ENCODE measurements around the gene THAP11. TPM values are rescaled to one million over a fixed set of nuclear protein-coding genes. Genes with fewer than 3 reads are reported as not detected.

The THAP11 gene
- total RNA-seq, 1 experiment from 2014 or later: 46.5 TPM

DNA sequence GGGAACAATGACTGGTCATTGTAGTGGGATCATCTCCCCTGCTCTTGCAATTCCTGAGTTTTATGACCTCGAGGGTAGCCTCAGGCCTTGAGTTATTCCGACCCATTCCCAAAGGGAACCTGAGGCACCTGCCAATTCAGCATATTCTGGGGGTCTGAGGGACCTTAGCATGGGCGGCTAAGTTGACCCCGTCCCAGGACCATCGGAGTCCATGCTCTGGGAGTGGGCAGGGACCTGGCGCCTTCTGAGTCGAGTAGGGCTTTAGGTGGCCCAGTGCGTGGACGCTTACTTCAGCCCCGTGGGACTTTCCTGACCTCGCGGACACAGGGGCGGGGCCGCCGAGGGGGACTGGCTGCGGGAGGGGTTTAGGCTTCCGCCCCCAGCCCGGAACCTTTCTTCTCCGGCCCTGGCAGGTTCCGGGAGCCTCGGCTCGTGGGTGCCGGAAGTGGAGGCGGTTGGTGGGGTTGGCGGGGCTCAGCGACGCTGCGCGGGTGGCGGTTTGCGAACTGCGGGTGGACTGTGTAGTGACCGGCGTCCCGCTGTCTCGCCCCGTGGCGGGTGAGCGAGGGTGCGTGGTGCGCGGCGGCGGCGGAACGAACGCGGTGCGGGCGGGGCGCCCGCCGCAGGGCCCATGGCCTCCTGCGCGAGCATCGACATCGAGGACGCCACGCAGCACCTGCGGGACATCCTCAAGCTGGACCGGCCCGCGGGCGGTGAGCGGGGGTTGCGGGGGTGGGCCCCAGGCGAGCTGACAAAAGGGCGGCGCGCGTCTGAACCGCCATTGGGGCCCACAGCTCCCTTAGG, 30.7 kb downstream of the THAP11 start, which contains the start of gene EDC4 (continued):
- TF ChIP-seq, protein P1, sequence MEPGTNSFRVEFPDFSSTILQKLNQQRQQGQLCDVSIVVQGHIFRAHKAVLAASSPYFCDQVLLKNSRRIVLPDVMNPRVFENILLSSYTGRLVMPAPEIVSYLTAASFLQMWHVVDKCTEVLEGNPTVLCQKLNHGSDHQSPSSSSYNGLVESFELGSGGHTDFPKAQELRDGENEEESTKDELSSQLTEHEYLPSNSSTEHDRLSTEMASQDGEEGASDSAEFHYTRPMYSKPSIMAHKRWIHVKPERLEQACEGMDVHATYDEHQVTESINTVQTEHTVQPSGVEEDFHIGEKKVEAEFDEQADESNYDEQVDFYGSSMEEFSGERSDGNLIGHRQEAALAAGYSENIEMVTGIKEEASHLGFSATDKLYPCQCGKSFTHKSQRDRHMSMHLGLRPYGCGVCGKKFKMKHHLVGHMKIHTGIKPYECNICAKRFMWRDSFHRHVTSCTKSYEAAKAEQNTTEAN (CRISPR knock-in tag; IDR thresholded peaks at IDR 0.05): peak; percentile 85; the same call in 1 of the 2 replicates
- TF ChIP-seq NR3C1 (CRISPR knock-in tag; conservative IDR thresholded peaks at IDR 0.05; ENCODE audit: low read depth): no peak
- TF ChIP-seq, protein P2, sequence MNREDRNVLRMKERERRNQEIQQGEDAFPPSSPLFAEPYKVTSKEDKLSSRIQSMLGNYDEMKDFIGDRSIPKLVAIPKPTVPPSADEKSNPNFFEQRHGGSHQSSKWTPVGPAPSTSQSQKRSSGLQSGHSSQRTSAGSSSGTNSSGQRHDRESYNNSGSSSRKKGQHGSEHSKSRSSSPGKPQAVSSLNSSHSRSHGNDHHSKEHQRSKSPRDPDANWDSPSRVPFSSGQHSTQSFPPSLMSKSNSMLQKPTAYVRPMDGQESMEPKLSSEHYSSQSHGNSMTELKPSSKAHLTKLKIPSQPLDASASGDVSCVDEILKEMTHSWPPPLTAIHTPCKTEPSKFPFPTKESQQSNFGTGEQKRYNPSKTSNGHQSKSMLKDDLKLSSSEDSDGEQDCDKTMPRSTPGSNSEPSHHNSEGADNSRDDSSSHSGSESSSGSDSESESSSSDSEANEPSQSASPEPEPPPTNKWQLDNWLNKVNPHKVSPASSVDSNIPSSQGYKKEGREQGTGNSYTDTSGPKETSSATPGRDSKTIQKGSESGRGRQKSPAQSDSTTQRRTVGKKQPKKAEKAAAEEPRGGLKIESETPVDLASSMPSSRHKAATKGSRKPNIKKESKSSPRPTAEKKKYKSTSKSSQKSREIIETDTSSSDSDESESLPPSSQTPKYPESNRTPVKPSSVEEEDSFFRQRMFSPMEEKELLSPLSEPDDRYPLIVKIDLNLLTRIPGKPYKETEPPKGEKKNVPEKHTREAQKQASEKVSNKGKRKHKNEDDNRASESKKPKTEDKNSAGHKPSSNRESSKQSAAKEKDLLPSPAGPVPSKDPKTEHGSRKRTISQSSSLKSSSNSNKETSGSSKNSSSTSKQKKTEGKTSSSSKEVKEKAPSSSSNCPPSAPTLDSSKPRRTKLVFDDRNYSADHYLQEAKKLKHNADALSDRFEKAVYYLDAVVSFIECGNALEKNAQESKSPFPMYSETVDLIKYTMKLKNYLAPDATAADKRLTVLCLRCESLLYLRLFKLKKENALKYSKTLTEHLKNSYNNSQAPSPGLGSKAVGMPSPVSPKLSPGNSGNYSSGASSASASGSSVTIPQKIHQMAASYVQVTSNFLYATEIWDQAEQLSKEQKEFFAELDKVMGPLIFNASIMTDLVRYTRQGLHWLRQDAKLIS (CRISPR knock-in tag; IDR thresholded peaks at IDR 0.05; ENCODE audit: borderline replicate concordance): no peak
- TF ChIP-seq, protein P3, sequence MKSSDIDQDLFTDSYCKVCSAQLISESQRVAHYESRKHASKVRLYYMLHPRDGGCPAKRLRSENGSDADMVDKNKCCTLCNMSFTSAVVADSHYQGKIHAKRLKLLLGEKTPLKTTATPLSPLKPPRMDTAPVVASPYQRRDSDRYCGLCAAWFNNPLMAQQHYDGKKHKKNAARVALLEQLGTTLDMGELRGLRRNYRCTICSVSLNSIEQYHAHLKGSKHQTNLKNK (CRISPR knock-in tag; IDR thresholded peaks at IDR 0.05): peak; percentile 62; the same call in 1 of the 2 replicates
- TF ChIP-seq, protein P4, sequence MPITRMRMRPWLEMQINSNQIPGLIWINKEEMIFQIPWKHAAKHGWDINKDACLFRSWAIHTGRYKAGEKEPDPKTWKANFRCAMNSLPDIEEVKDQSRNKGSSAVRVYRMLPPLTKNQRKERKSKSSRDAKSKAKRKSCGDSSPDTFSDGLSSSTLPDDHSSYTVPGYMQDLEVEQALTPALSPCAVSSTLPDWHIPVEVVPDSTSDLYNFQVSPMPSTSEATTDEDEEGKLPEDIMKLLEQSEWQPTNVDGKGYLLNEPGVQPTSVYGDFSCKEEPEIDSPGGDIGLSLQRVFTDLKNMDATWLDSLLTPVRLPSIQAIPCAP (CRISPR knock-in tag; IDR thresholded peaks at IDR 0.05): peak; percentile 65; the same call in 1 of the 2 replicates
- TF ChIP-seq, protein P5, sequence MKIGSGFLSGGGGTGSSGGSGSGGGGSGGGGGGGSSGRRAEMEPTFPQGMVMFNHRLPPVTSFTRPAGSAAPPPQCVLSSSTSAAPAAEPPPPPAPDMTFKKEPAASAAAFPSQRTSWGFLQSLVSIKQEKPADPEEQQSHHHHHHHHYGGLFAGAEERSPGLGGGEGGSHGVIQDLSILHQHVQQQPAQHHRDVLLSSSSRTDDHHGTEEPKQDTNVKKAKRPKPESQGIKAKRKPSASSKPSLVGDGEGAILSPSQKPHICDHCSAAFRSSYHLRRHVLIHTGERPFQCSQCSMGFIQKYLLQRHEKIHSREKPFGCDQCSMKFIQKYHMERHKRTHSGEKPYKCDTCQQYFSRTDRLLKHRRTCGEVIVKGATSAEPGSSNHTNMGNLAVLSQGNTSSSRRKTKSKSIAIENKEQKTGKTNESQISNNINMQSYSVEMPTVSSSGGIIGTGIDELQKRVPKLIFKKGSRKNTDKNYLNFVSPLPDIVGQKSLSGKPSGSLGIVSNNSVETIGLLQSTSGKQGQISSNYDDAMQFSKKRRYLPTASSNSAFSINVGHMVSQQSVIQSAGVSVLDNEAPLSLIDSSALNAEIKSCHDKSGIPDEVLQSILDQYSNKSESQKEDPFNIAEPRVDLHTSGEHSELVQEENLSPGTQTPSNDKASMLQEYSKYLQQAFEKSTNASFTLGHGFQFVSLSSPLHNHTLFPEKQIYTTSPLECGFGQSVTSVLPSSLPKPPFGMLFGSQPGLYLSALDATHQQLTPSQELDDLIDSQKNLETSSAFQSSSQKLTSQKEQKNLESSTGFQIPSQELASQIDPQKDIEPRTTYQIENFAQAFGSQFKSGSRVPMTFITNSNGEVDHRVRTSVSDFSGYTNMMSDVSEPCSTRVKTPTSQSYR (CRISPR knock-in tag; IDR thresholded peaks at IDR 0.05): 0 out of 2 replicates have a peak, but pooled peaks have one; percentile 38
- 0 out of 2 replicates have a peak, but pooled peaks have one; percentile 92 for TF ChIP-seq EMX1 (CRISPR knock-in tag; IDR thresholded peaks at IDR 0.05)
- TF ChIP-seq, protein P6, sequence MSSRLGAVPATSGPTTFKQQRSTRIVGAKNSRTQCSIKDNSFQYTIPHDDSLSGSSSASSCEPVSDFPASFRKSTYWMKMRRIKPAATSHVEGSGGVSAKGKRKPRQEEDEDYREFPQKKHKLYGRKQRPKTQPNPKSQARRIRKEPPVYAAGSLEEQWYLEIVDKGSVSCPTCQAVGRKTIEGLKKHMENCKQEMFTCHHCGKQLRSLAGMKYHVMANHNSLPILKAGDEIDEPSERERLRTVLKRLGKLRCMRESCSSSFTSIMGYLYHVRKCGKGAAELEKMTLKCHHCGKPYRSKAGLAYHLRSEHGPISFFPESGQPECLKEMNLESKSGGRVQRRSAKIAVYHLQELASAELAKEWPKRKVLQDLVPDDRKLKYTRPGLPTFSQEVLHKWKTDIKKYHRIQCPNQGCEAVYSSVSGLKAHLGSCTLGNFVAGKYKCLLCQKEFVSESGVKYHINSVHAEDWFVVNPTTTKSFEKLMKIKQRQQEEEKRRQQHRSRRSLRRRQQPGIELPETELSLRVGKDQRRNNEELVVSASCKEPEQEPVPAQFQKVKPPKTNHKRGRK (CRISPR knock-in tag; IDR thresholded peaks at IDR 0.05; ENCODE audit: borderline replicate concordance): no peak
- no peak; the same call in 1 of the 2 replicates for TF ChIP-seq NFYB (CRISPR knock-in tag; conservative IDR thresholded peaks at IDR 0.05; ENCODE audit: low read depth)
- TF ChIP-seq ZNF532 (CRISPR knock-in tag; IDR thresholded peaks at IDR 0.05; ENCODE audit: borderline replicate concordance): no peak
- TF ChIP-seq, protein P7, sequence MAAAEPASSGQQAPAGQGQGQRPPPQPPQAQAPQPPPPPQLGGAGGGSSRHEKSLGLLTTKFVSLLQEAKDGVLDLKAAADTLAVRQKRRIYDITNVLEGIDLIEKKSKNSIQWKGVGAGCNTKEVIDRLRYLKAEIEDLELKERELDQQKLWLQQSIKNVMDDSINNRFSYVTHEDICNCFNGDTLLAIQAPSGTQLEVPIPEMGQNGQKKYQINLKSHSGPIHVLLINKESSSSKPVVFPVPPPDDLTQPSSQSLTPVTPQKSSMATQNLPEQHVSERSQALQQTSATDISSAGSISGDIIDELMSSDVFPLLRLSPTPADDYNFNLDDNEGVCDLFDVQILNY (CRISPR knock-in tag; IDR thresholded peaks at IDR 0.05): no peak; the same call in 1 of the 2 replicates
- TF ChIP-seq FOXP1 (CRISPR knock-in tag; IDR thresholded peaks at IDR 0.05; ENCODE audit: borderline replicate concordance): peak; percentile 96
- TF ChIP-seq JAZF1 (CRISPR knock-in tag; IDR thresholded peaks at IDR 0.05): no peak
- peak; percentile 98 for TF ChIP-seq KAT7 (CRISPR knock-in tag; IDR thresholded peaks at IDR 0.05; ENCODE audit: borderline replicate concordance)
- TF ChIP-seq, protein P8, sequence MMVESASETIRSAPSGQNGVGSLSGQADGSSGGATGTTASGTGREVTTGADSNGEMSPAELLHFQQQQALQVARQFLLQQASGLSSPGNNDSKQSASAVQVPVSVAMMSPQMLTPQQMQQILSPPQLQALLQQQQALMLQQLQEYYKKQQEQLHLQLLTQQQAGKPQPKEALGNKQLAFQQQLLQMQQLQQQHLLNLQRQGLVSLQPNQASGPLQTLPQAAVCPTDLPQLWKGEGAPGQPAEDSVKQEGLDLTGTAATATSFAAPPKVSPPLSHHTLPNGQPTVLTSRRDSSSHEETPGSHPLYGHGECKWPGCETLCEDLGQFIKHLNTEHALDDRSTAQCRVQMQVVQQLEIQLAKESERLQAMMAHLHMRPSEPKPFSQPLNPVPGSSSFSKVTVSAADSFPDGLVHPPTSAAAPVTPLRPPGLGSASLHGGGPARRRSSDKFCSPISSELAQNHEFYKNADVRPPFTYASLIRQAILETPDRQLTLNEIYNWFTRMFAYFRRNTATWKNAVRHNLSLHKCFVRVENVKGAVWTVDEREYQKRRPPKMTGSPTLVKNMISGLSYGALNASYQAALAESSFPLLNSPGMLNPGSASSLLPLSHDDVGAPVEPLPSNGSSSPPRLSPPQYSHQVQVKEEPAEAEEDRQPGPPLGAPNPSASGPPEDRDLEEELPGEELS (CRISPR knock-in tag; IDR thresholded peaks at IDR 0.05): peak; percentile 52
- TF ChIP-seq NFE2L1 (CRISPR knock-in tag; IDR thresholded peaks at IDR 0.05): peak; percentile 86; the same call in 1 of the 2 replicates
- TF ChIP-seq MXD4 (CRISPR knock-in tag; IDR thresholded peaks at IDR 0.05; ENCODE audit: borderline replicate concordance): no peak
- peak; percentile 52; the same call in 1 of the 2 replicates for TF ChIP-seq ATF1 (CRISPR knock-in tag; IDR thresholded peaks at IDR 0.05)
